Cardiac muscle cell (in vitro differentiated cells and primary cell): Measurements from ENCODE around the gene DPYSL5. TPM values are rescaled to one million over a fixed set of nuclear protein-coding genes. Genes with fewer than 3 reads are reported as not detected.
A peak's percentile ranks its signal among the peaks of the same experiment; 100 is the strongest.

ENCODE experiments used
- DNase-seq, 2 donors: peaks; one replicate each; pipeline versions ENCODE4 v3.0.0 to v3.0.0-alpha.2; 2010 to 2017; ENCODE audit warnings: low read depth in 1 of 2, low spot score in 1 of 2
- H3K27ac ChIP-seq: fragments of 200-600 bp; sonication (generic); 2 replicates; pipeline ENCODE4 v1.5.1; 2016
- H3K27me3 ChIP-seq: fragments of 200-600 bp; sonication (generic); 2 replicates; pipeline ENCODE4 v1.6.0; 2016; ENCODE audit warnings: control low read depth
- H3K36me3 ChIP-seq: fragments of 200-600 bp; sonication (generic); 2 replicates; pipeline ENCODE4 v1.5.1; 2016; ENCODE audit warnings: control low read depth
- H3K4me1 ChIP-seq: fragments of 200-600 bp; sonication (generic); 2 replicates; pipeline ENCODE4 v1.8.1; 2017; ENCODE audit warnings: low read depth, mild to moderate bottlenecking, mixed run types
- H3K4me3 ChIP-seq: fragments of 200-600 bp; sonication (generic); 2 replicates; pipeline ENCODE4 v1.5.1; 2016; ENCODE audit warnings: mild to moderate bottlenecking
- H3K9me3 ChIP-seq: fragments of 200-600 bp; sonication (generic); 2 replicates; pipeline ENCODE4 v1.5.1; 2017; ENCODE audit warnings: low read depth, mild to moderate bottlenecking, control low read depth
- CTCF ChIP-seq: IDR thresholded peaks from 2 replicates; pipeline ENCODE4 v1.5.1; 2012; ENCODE audit warnings: low read depth, mild to moderate bottlenecking, low read length
- polyA plus RNA-seq: library from polyadenylated mRNA; unstranded; fragments of >200 nt; fragmentation: Nextera tagmentation; extraction: Ambion mirVana; gene quantifications from 2 replicates; pipeline ENCODE4 v1.2.1, GENCODE V29; 2016
- total RNA-seq: library from RNA; depleted of rRNA; stranded (reverse); fragments of >200 nt; gene quantifications from 2 replicates; pipeline ENCODE4 v1.2.3, GENCODE V29; 2016

The DPYSL5 gene
- total and polyA plus RNA-seq, 2 experiments from 2014 or later, result 4.1 to 5.6 TPM

GRCh38 chr2:26954135-26954534, 106.2 kb downstream of the DPYSL5 start:
- peaks cover 19% of the 10 kb centered on the region for H3K27me3 ChIP-seq
- no peaks in the 10 kb centered on the region for H3K36me3 ChIP-seq
- no peak for TF ChIP-seq CTCF
- H3K4me3 ChIP-seq, result no peak overlapping the region
- H3K4me1 ChIP-seq, result no peaks in the 10 kb centered on the region
- no peak for DNase-seq
- H3K27ac ChIP-seq, result no peak overlapping the region
- H3K9me3 ChIP-seq, result no peaks in the 10 kb centered on the region

- Histone ChIP-seq H3K27me3 (peaks cover 35% of the 10 kb centered on the region), H3K9me3 (no peaks in the 10 kb centered on the region), H3K27ac (no peak overlapping the region), H3K36me3 (no peaks in the 10 kb centered on the region), H3K4me3 (no peak overlapping the region), H3K4me1 (no peaks in the 10 kb centered on the region)
- no peak for DNase-seq
- no peak for TF ChIP-seq CTCF
Observed at GRCh38 chr2:26957041-26957440, 109.1 kb downstream of the DPYSL5 start.

- H3K4me3 ChIP-seq, result no peak overlapping the region
- H3K27me3 ChIP-seq, result peaks cover 35% of the 10 kb centered on the region
- H3K4me1 ChIP-seq, result no peaks in the 10 kb centered on the region
- H3K9me3 ChIP-seq, result no peaks in the 10 kb centered on the region
- TF ChIP-seq CTCF, result no peak
- no peaks in the 10 kb centered on the region for H3K36me3 ChIP-seq
- no peak for DNase-seq
- no peak overlapping the region for H3K27ac ChIP-seq
Observed at GRCh38 chr2:26957534-26957933, 109.6 kb downstream of the DPYSL5 start.

GRCh38 chr2:26959331-26959730, 111.4 kb downstream of the DPYSL5 start:
- Histone ChIP-seq H3K36me3 (no peaks in the 10 kb centered on the region), H3K4me3 (no peak overlapping the region), H3K4me1 (no peaks in the 10 kb centered on the region), H3K27ac (no peak overlapping the region), H3K9me3 (no peaks in the 10 kb centered on the region), H3K27me3 (peaks cover 35% of the 10 kb centered on the region)
- no peak for TF ChIP-seq CTCF
- no peak for DNase-seq

- peaks cover 34% of the 10 kb centered on the region for H3K27me3 ChIP-seq
- no peak for TF ChIP-seq CTCF
Observed at GRCh38 chr2:26964446-26965130, 116.7 kb downstream of the DPYSL5 start.

GRCh38 chr2:26968001-26968400, 120.1 kb downstream of the DPYSL5 start:
- Histone ChIP-seq H3K4me3 (no peak overlapping the region), H3K27me3 (peaks cover 23% of the 10 kb centered on the region), H3K9me3 (no peaks in the 10 kb centered on the region), H3K27ac (no peak overlapping the region), H3K36me3 (no peaks in the 10 kb centered on the region), H3K4me1 (peaks cover 13% of the 10 kb centered on the region)
- TF ChIP-seq CTCF, result no peak
- DNase-seq, result peak in 1 of 2 donors; percentile 47

More at GRCh38 chr2:26964446-26965130, 116.7 kb downstream of the DPYSL5 start:
- no peaks in the 10 kb centered on the region for H3K4me1 ChIP-seq
- H3K4me3 ChIP-seq, result no peak overlapping the region
- H3K27ac ChIP-seq, result no peak overlapping the region
- no peaks in the 10 kb centered on the region for H3K9me3 ChIP-seq
- H3K36me3 ChIP-seq, result no peaks in the 10 kb centered on the region
- DNase-seq, result no peak
